A673 (cell line): Measurements from ENCODE around the gene SELENOK. TPM values are rescaled to one million over a fixed set of nuclear protein-coding genes. Genes with fewer than 3 reads are reported as not detected.
A peak's percentile ranks its signal among the peaks of the same experiment; 100 is the strongest.
"Not testable (repeated sequence)": the region's sequence is repeated elsewhere in the genome, so short reads cannot be mapped to it uniquely, and the experiment has no call there.

Source experiments
- BruUV-seq: library from RNA; stranded (reverse); fragments of 400-500 nt; replicated peaks from 2 replicates; lab custom pipeline; 2021; lab: Mats Ljungman, UMichigan
- CTCF ChIA-PET: fragments of 300-600 bp; sonication (Branson Sonifier 250); formaldehyde crosslinking; loops from one replicate; lab custom pipeline; 2022; ENCODE audit warnings: antibody characterized with exemption; lab: Charles Lee
- POLR2A ChIA-PET: fragments of 300-600 bp; sonication (Branson Sonifier 250); formaldehyde crosslinking; loops from one replicate; lab custom pipeline; 2022; ENCODE audit warnings: antibody characterized with exemption; ENCODE audit not compliant: low non-redundant PET; lab: Charles Lee
- DNase-seq: peaks from one replicate; pipeline ENCODE4 v3.0.0-alpha.2; 2015; ENCODE audit warnings: low spot score
- H3K27ac ChIP-seq: fragments of 200-600 bp; sonication (generic); 2 replicates; pipeline ENCODE4 v1.5.1; 2016; ENCODE audit warnings: mixed run types, low read depth, mild to moderate bottlenecking, mixed read lengths, antibody characterized with exemption, low read length; ENCODE audit not compliant: poor library complexity, severe bottlenecking
- H3K27me3 ChIP-seq: fragments of 200-600 bp; sonication (generic); replicated peaks from 2 replicates; pipeline ENCODE4 v1.6.1; 2017; ENCODE audit warnings: mixed run types, low read depth, mild to moderate bottlenecking, mixed read lengths, antibody characterized with exemption, low read length; ENCODE audit not compliant: insufficient read depth, poor library complexity
- H3K36me3 ChIP-seq: fragments of 200-600 bp; sonication (generic); 2 replicates; pipeline ENCODE4 v1.6.1; 2016; ENCODE audit warnings: mixed run types, mild to moderate bottlenecking, mixed read lengths, antibody characterized with exemption, low read length; ENCODE audit not compliant: insufficient read depth, poor library complexity, severe bottlenecking
- H3K4me1 ChIP-seq: fragments of 200-600 bp; sonication (generic); 2 replicates; pipeline ENCODE4 v1.6.1; 2017; ENCODE audit warnings: mixed run types, mild to moderate bottlenecking, mixed read lengths, antibody characterized with exemption, low read length; ENCODE audit not compliant: insufficient read depth, poor library complexity, severe bottlenecking
- H3K4me3 ChIP-seq: fragments of 200-600 bp; sonication (generic); 2 replicates; pipeline ENCODE4 v1.5.1; 2016; ENCODE audit warnings: low read depth, mixed run types, mild to moderate bottlenecking, mixed read lengths, low read length; ENCODE audit not compliant: poor library complexity, severe bottlenecking
- H3K9me3 ChIP-seq: fragments of 200-600 bp; sonication (generic); 2 replicates; pipeline ENCODE4 v1.6.1; 2016; ENCODE audit warnings: mixed run types, low read depth, mild to moderate bottlenecking, mixed read lengths, antibody characterized with exemption, low read length; ENCODE audit not compliant: poor library complexity, severe bottlenecking
- EZH2 ChIP-seq: fragments of 200-600 bp; sonication (generic); IDR thresholded peaks from 2 replicates; pipeline ENCODE4 v1.6.1; 2017; ENCODE audit warnings: borderline replicate concordance, low read depth, mild to moderate bottlenecking, mixed read lengths, antibody characterized with exemption, low read length; ENCODE audit not compliant: poor library complexity, severe bottlenecking
- intact Hi-C: fragments of 100-400 bp; cut with micrococcal nuclease; formaldehyde crosslinking; loops from one replicate; pipeline ENCODE4 v1.10.0; 2022; ENCODE audit not compliant: unreplicated experiment
- total RNA-seq: library from RNA; stranded (reverse); gene quantifications from 2 replicates; pipeline ENCODE4 v1.2.3, GENCODE V29; 2021
- TF ChIP-seq, protein P1 (sequence below): fragments of 300-800, 200-600 bp; sonication (generic); conservative IDR thresholded peaks from 2 replicates; pipeline ENCODE4 v1.5.1; 2017; ENCODE audit warnings: low read depth, mild to moderate bottlenecking, antibody characterized with exemption, low read length, moderate library complexity, mixed read lengths

SELENOK gene
- total RNA-seq, 1 experiment from 2014 or later: 19.9 TPM

- Histone ChIP-seq H3K27me3 (no peaks in the 10 kb centered on the region), H3K36me3 (no peaks in the 10 kb centered on the region), H3K4me1 (peaks cover 6% of the 10 kb centered on the region), H3K4me3 (no peak overlapping the region), H3K9me3 (peaks cover 3% of the 10 kb centered on the region), H3K27ac (no peak overlapping the region)
- no peak for DNase-seq
- TF ChIP-seq, protein P1, sequence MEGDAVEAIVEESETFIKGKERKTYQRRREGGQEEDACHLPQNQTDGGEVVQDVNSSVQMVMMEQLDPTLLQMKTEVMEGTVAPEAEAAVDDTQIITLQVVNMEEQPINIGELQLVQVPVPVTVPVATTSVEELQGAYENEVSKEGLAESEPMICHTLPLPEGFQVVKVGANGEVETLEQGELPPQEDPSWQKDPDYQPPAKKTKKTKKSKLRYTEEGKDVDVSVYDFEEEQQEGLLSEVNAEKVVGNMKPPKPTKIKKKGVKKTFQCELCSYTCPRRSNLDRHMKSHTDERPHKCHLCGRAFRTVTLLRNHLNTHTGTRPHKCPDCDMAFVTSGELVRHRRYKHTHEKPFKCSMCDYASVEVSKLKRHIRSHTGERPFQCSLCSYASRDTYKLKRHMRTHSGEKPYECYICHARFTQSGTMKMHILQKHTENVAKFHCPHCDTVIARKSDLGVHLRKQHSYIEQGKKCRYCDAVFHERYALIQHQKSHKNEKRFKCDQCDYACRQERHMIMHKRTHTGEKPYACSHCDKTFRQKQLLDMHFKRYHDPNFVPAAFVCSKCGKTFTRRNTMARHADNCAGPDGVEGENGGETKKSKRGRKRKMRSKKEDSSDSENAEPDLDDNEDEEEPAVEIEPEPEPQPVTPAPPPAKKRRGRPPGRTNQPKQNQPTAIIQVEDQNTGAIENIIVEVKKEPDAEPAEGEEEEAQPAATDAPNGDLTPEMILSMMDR: no peak
- TF ChIP-seq EZH2: no peak
- ChIA-PET POLR2A (no interaction called here), CTCF (interaction anchor here (0.6 kb wide), 1 partner anchor 1032 kb away, joined by 5 read pairs; no protein-coding TSS in a partner anchor)
- intact Hi-C loops: loop anchor here (10.0 kb wide), 1 partner anchor 488 kb away; no protein-coding TSS in a partner anchor
- no TSS peak for BruUV-seq
Measured at GRCh38 chr3:53936347-53936746, 44.7 kb upstream of the SELENOK start.

DNA sequence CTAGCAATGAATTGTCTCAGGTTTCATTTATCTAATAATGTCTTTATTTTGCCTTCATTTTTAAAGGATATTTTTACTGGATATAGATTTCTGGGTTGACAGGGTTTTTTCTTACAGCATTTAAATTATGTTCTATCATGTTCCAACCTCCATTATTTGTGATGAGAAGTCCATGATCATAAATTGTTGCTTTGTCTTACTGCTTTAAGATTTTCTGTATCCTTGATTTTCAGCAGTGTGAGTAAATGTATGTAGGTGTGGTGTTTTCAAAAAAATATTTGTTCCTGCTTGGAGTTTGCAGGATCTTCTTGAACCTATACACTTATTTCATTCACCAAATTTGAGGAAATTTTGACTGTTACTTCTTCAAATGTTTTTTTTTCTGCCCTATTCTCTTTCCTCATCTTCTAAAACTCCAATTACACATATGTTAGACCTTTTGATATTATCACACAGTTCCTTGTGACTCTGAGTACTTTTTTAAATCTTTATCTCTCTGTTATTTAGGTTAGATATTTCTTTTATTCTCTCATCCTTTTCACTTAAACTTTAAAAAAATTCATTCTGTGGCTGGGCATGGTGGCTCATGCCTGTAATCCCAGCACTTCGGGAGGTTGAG, 43.7 kb upstream of the SELENOK start:
- Histone ChIP-seq H3K36me3 (no peaks in the 10 kb centered on the region), H3K9me3 (peaks cover 3% of the 10 kb centered on the region), H3K4me1 (peaks cover 6% of the 10 kb centered on the region), H3K27ac (no peak overlapping the region), H3K4me3 (no peak overlapping the region), H3K27me3 (no peaks in the 10 kb centered on the region)
- no peak for DNase-seq
- TF ChIP-seq, protein P1: no peak
- TF ChIP-seq EZH2: no peak
- BruUV-seq: no TSS peak
- POLR2A ChIA-PET: no interaction called here
- CTCF ChIA-PET: no interaction called here
- intact Hi-C loops: loop anchor here (10.0 kb wide), 1 partner anchor 489 kb away; no protein-coding TSS in a partner anchor

- H3K36me3 ChIP-seq, intact Hi-C loops, H3K27ac ChIP-seq, CTCF ChIA-PET, H3K27me3 ChIP-seq, POLR2A ChIA-PET, H3K9me3 ChIP-seq, BruUV-seq, DNase-seq, H3K4me1 ChIP-seq: not testable (repeated sequence)
- peak overlapping the region; percentile 46 for H3K4me3 ChIP-seq
Measured at GRCh38 chr3:53927208-53927872, 35.7 kb upstream of the SELENOK start.
